ENCODE results near the gene TACC2. TPM values are rescaled to one million over a fixed set of nuclear protein-coding genes. Genes with fewer than 3 reads are reported as not detected.

The TACC2 gene
- total RNA-seq, 1 donor from 2014 or later = 32.2 TPM

GRCh38 chr10:121974019-121974534, 14.9 kb upstream of the TACC2 start:
- Mint-ChIP-seq H3K9me3 (ENCODE audit: unreplicated experiment) (no peaks in the 10 kb centered on the region), H3K27ac (ENCODE audit: unreplicated experiment) (peak overlapping the region; percentile 48), H3K4me1 (ENCODE audit: unreplicated experiment) (peaks cover 14% of the 10 kb centered on the region), H3K36me3 (ENCODE audit: low read depth, unreplicated experiment) (peaks cover 26% of the 10 kb centered on the region), H3K4me3 (ENCODE audit: unreplicated experiment) (peak overlapping the region; percentile 87), H3K27me3 (ENCODE audit: unreplicated experiment) (no peaks in the 10 kb centered on the region)
- no peak for DNase-seq (ENCODE audit: low spot score)
- no peak for TF ChIP-seq CTCF (IDR thresholded peaks at IDR 0.05; ENCODE audit: unreplicated experiment)

GRCh38 chr10:121974535-121975294, 14.2 kb upstream of the TACC2 start, which contains the start of gene NSMCE4A:
NSMCE4A (minus strand) TSS chr10:121975217; CDS start chr10:121975165, 52 bp downstream.
- H3K4me3 Mint-ChIP-seq (ENCODE audit: unreplicated experiment) = peak within 1 kb of the TSS; percentile 90
- peak; percentile 78 for DNase-seq (ENCODE audit: low spot score)
- H3K9me3 Mint-ChIP-seq (ENCODE audit: unreplicated experiment) = no peaks in the 10 kb centered on the region
- no peak for TF ChIP-seq CTCF (IDR thresholded peaks at IDR 0.05; ENCODE audit: unreplicated experiment)
- peak within 1 kb of the TSS; percentile 48 for H3K27ac Mint-ChIP-seq (ENCODE audit: unreplicated experiment)
- H3K27me3 Mint-ChIP-seq (ENCODE audit: unreplicated experiment) = no peaks in the 10 kb centered on the region
- peaks cover 14% of the 10 kb centered on the region for H3K4me1 Mint-ChIP-seq (ENCODE audit: unreplicated experiment)
- H3K36me3 Mint-ChIP-seq (ENCODE audit: low read depth, unreplicated experiment) = peaks cover 26% of the 10 kb centered on the region

- Mint-ChIP-seq H3K9me3 (ENCODE audit: unreplicated experiment) (no peaks in the 10 kb centered on the region), H3K27ac (ENCODE audit: unreplicated experiment) (no peak overlapping the region), H3K4me1 (ENCODE audit: unreplicated experiment) (peaks cover 14% of the 10 kb centered on the region), H3K4me3 (ENCODE audit: unreplicated experiment) (peak overlapping the region; percentile 90), H3K27me3 (ENCODE audit: unreplicated experiment) (no peaks in the 10 kb centered on the region), H3K36me3 (ENCODE audit: low read depth, unreplicated experiment) (peaks cover 25% of the 10 kb centered on the region)
- DNase-seq (ENCODE audit: low spot score) = no peak
- TF ChIP-seq CTCF (IDR thresholded peaks at IDR 0.05; ENCODE audit: unreplicated experiment) = peak; percentile 14
These were observed 13.5 kb upstream of the TACC2 start for GRCh38 chr10:121975295-121976086.

- Mint-ChIP-seq H3K4me3 (ENCODE audit: unreplicated experiment) (peak overlapping the region; percentile 54), H3K36me3 (ENCODE audit: low read depth, unreplicated experiment) (peaks cover 19% of the 10 kb centered on the region), H3K27me3 (ENCODE audit: unreplicated experiment) (no peaks in the 10 kb centered on the region), H3K9me3 (ENCODE audit: unreplicated experiment) (no peaks in the 10 kb centered on the region), H3K4me1 (ENCODE audit: unreplicated experiment) (peaks cover 14% of the 10 kb centered on the region), H3K27ac (ENCODE audit: unreplicated experiment) (no peak overlapping the region)
- no peak for DNase-seq (ENCODE audit: low spot score)
- no peak for TF ChIP-seq CTCF (IDR thresholded peaks at IDR 0.05; ENCODE audit: unreplicated experiment)
These were observed 12.4 kb upstream of the TACC2 start for GRCh38 chr10:121976607-121977006.
